Measurements from ENCODE around the gene PPP3CA. TPM values are rescaled to one million over a fixed set of nuclear protein-coding genes. Genes with fewer than 3 reads are reported as not detected.

PPP3CA gene
- polyA plus RNA-seq, 1 donor (not counting 4 experiments of a cell fraction or from before 2014, with no cell fraction given): 43.3 TPM

GRCh38 chr4:101042847-101043246 lies 304.5 kb downstream of the PPP3CA start:
- H3K9ac ChIP-seq (ENCODE audit: control insufficient read depth, extremely low read depth, insufficient read depth, low read length): no peak overlapping the region
- peaks cover 4 to 5% of the 10 kb centered on the region in 2 experiments for H3K36me3 ChIP-seq (ENCODE audit: control insufficient read depth in 2 of 2, extremely low read depth in 1 of 2, insufficient read depth in 2 of 2, low read length in 2 of 2)
- no peak overlapping the region for H3K4me2 ChIP-seq (ENCODE audit: control insufficient read depth, extremely low read depth, insufficient read depth, low read depth, low read length)
- no peak for TF ChIP-seq EZH2 (IDR thresholded peaks at IDR 0.05; ENCODE audit: low read length)
- TF ChIP-seq CTCF (optimal IDR thresholded peaks at IDR 0.05 in 1 of 3, IDR thresholded peaks at IDR 0.05 in 1 of 3, conservative IDR thresholded peaks at IDR 0.05 in 1 of 3; ENCODE audit: extremely low read depth in 1 of 3, insufficient read depth in 2 of 3, low read length in 3 of 3): no peak
- H3K9me3 ChIP-seq (ENCODE audit: control insufficient read depth, low read depth, low read length): no peaks in the 10 kb centered on the region
- dilution Hi-C loops (cut with MboI; ENCODE audit: extremely low pct_ligation_motif_present, low sequenced_read_pairs): no loop called here
- no peaks in the 10 kb centered on the region for H3K9me1 ChIP-seq (ENCODE audit: control insufficient read depth, extremely low read depth, insufficient read depth, low read length)
- peaks cover 3% of the 10 kb centered on the region for H3K4me1 ChIP-seq (ENCODE audit: control insufficient read depth, extremely low read depth, insufficient read depth, low read length)
- no peak overlapping the region for H3K27ac ChIP-seq (ENCODE audit: control insufficient read depth, insufficient read depth, low read length)
- no peaks in the 10 kb centered on the region for H3K79me2 ChIP-seq (ENCODE audit: control insufficient read depth, insufficient read depth, low read length)
- no peak for FAIRE-seq
- H3K4me3 ChIP-seq (ENCODE audit: control insufficient read depth in 2 of 3, extremely low read depth in 1 of 3, insufficient read depth in 2 of 3, low read depth in 1 of 3, low read length in 3 of 3): no peak overlapping the region
- DNase-seq (ENCODE audit: low read depth, low spot score): no peak
- H3K27me3 ChIP-seq (ENCODE audit: control insufficient read depth, extremely low read depth, insufficient read depth, low read length): no peaks in the 10 kb centered on the region
- H2AFZ ChIP-seq (ENCODE audit: control insufficient read depth, low read length): no peak overlapping the region
- no peaks in the 10 kb centered on the region for H4K20me1 ChIP-seq (ENCODE audit: control insufficient read depth, extremely low read depth, insufficient read depth, low read length)

- dilution Hi-C loops (cut with MboI; ENCODE audit: extremely low pct_ligation_motif_present, low sequenced_read_pairs): no loop called here
- H3K4me2 ChIP-seq (ENCODE audit: control insufficient read depth, extremely low read depth, insufficient read depth, low read depth, low read length): no peak overlapping the region
- H3K9me1 ChIP-seq (ENCODE audit: control insufficient read depth, extremely low read depth, insufficient read depth, low read length): no peaks in the 10 kb centered on the region
- no peak overlapping the region for H3K9ac ChIP-seq (ENCODE audit: control insufficient read depth, extremely low read depth, insufficient read depth, low read length)
- peaks cover 15% of the 10 kb centered on the region for H3K4me1 ChIP-seq (ENCODE audit: control insufficient read depth, extremely low read depth, insufficient read depth, low read length)
- H3K79me2 ChIP-seq (ENCODE audit: control insufficient read depth, insufficient read depth, low read length): no peaks in the 10 kb centered on the region
- H3K9me3 ChIP-seq (ENCODE audit: control insufficient read depth, low read depth, low read length): no peaks in the 10 kb centered on the region
- DNase-seq (ENCODE audit: low read depth, low spot score): no peak
- H3K27me3 ChIP-seq (ENCODE audit: control insufficient read depth, extremely low read depth, insufficient read depth, low read length): no peaks in the 10 kb centered on the region
- peak; percentile 48 for FAIRE-seq
- H4K20me1 ChIP-seq (ENCODE audit: control insufficient read depth, extremely low read depth, insufficient read depth, low read length): no peaks in the 10 kb centered on the region
- H3K27ac ChIP-seq (ENCODE audit: control insufficient read depth, insufficient read depth, low read length): no peak overlapping the region
- H3K36me3 ChIP-seq (ENCODE audit: control insufficient read depth in 2 of 2, extremely low read depth in 1 of 2, insufficient read depth in 2 of 2, low read length in 2 of 2): peaks cover 5% of the 10 kb centered on the region in 2 experiments
- TF ChIP-seq EZH2 (IDR thresholded peaks at IDR 0.05; ENCODE audit: low read length): no peak
- no peak for TF ChIP-seq CTCF (optimal IDR thresholded peaks at IDR 0.05 in 1 of 3, IDR thresholded peaks at IDR 0.05 in 1 of 3, conservative IDR thresholded peaks at IDR 0.05 in 1 of 3; ENCODE audit: extremely low read depth in 1 of 3, insufficient read depth in 2 of 3, low read length in 3 of 3)
- H3K4me3 ChIP-seq (ENCODE audit: control insufficient read depth in 2 of 3, extremely low read depth in 1 of 3, insufficient read depth in 2 of 3, low read depth in 1 of 3, low read length in 3 of 3): no peak overlapping the region
- H2AFZ ChIP-seq (ENCODE audit: control insufficient read depth, low read length): no peak overlapping the region
Measured at GRCh38 chr4:101040776-101041175, 306.6 kb downstream of the PPP3CA start.
